Measurements from ENCODE around the gene IFNE.
"Not testable (repeated sequence)": the region's sequence is repeated elsewhere in the genome, so short reads cannot be mapped to it uniquely, and the experiment has no call there.

Gene IFNE

GRCh38 chr9:21470126-21470525 lies 12.0 kb downstream of the IFNE start:
- DNase-seq (ENCODE audit: low read depth in 1 of 2, low spot score in 1 of 2) = no peak
- in situ Hi-C loops (cut with HindIII; ENCODE audit: low pct_unique_long_range_greater_than_20kb, low sequenced_read_pairs) = no loop called here
- no peak for TF ChIP-seq JUND (IDR thresholded peaks at IDR 0.05; ENCODE audit: low read depth)

- no peak for TF ChIP-seq JUND (IDR thresholded peaks at IDR 0.05; ENCODE audit: low read depth)
- in situ Hi-C loops (cut with HindIII; ENCODE audit: low pct_unique_long_range_greater_than_20kb, low sequenced_read_pairs) = no loop called here
- peak; percentile 6 to 74 for DNase-seq (ENCODE audit: low read depth in 1 of 2, low spot score in 1 of 2)
Observed at GRCh38 chr9:21465859-21466518, 16.1 kb downstream of the IFNE start.

GRCh38 chr9:21465138-21465537 lies 17.0 kb downstream of the IFNE start:
- no peak for TF ChIP-seq JUND (IDR thresholded peaks at IDR 0.05; ENCODE audit: low read depth)
- DNase-seq (ENCODE audit: low read depth in 1 of 2, low spot score in 1 of 2) = no peak
- in situ Hi-C loops (cut with HindIII; ENCODE audit: low pct_unique_long_range_greater_than_20kb, low sequenced_read_pairs) = no loop called here

- no peak for DNase-seq (ENCODE audit: low read depth in 1 of 2, low spot score in 1 of 2)
- in situ Hi-C loops (cut with HindIII; ENCODE audit: low pct_unique_long_range_greater_than_20kb, low sequenced_read_pairs) = no loop called here
- TF ChIP-seq JUND (IDR thresholded peaks at IDR 0.05; ENCODE audit: low read depth) = no peak
Observed at GRCh38 chr9:21461377-21461776, 20.7 kb downstream of the IFNE start.

- no peak for TF ChIP-seq JUND (IDR thresholded peaks at IDR 0.05; ENCODE audit: low read depth)
- in situ Hi-C loops (cut with HindIII; ENCODE audit: low pct_unique_long_range_greater_than_20kb, low sequenced_read_pairs) = no loop called here
- DNase-seq (ENCODE audit: low read depth in 1 of 2, low spot score in 1 of 2) = peak; percentile 18 to 77
Observed at GRCh38 chr9:21455320-21455719, 26.8 kb downstream of the IFNE start.

- no peak for DNase-seq (ENCODE audit: low read depth in 1 of 2, low spot score in 1 of 2)
- in situ Hi-C loops (cut with HindIII; ENCODE audit: low pct_unique_long_range_greater_than_20kb, low sequenced_read_pairs) = no loop called here
- TF ChIP-seq JUND (IDR thresholded peaks at IDR 0.05; ENCODE audit: low read depth) = no peak
Observed at GRCh38 chr9:21454149-21454548, 28.0 kb downstream of the IFNE start.

- no peak for TF ChIP-seq JUND (IDR thresholded peaks at IDR 0.05; ENCODE audit: low read depth)
- in situ Hi-C loops (cut with HindIII; ENCODE audit: low pct_unique_long_range_greater_than_20kb, low sequenced_read_pairs) = no loop called here
- no peak for DNase-seq (ENCODE audit: low read depth in 1 of 2, low spot score in 1 of 2)
Observed at GRCh38 chr9:21452681-21453080, 29.4 kb downstream of the IFNE start.

GRCh38 chr9:21450733-21451394 lies 31.2 kb downstream of the IFNE start:
- peak in 1 of 2 experiments; percentile 85 for DNase-seq (ENCODE audit: low read depth in 1 of 2, low spot score in 1 of 2)
- no peak for TF ChIP-seq JUND (IDR thresholded peaks at IDR 0.05; ENCODE audit: low read depth)
- in situ Hi-C loops (cut with HindIII; ENCODE audit: low pct_unique_long_range_greater_than_20kb, low sequenced_read_pairs) = no loop called here

GRCh38 chr9:21449312-21449711 lies 32.8 kb downstream of the IFNE start:
- in situ Hi-C loops (cut with HindIII; ENCODE audit: low pct_unique_long_range_greater_than_20kb, low sequenced_read_pairs); DNase-seq (ENCODE audit: low read depth in 1 of 2, low spot score in 1 of 2): not testable (repeated sequence)

GRCh38 chr9:21443849-21444625 lies 38.1 kb downstream of the IFNE start:
- DNase-seq (ENCODE audit: low read depth in 1 of 2, low spot score in 1 of 2) = no peak
- in situ Hi-C loops (cut with HindIII; ENCODE audit: low pct_unique_long_range_greater_than_20kb, low sequenced_read_pairs) = no loop called here
- no peak for TF ChIP-seq JUND (IDR thresholded peaks at IDR 0.05; ENCODE audit: low read depth)

GRCh38 chr9:21440139-21440538 lies 42.0 kb downstream of the IFNE start, which contains the start of gene IFNA1:
Gene IFNA1 (plus strand): TSS chr9:21440439. CDS start chr9:21440508, 69 bp downstream.
- in situ Hi-C loops (cut with HindIII; ENCODE audit: low pct_unique_long_range_greater_than_20kb, low sequenced_read_pairs) = no loop called here
- no peak for TF ChIP-seq JUND (IDR thresholded peaks at IDR 0.05; ENCODE audit: low read depth)

GRCh38 chr9:21435015-21435383 lies 47.1 kb downstream of the IFNE start:
- DNase-seq (ENCODE audit: low read depth in 1 of 2, low spot score in 1 of 2); in situ Hi-C loops (cut with HindIII; ENCODE audit: low pct_unique_long_range_greater_than_20kb, low sequenced_read_pairs): not testable (repeated sequence)

More at GRCh38 chr9:21440139-21440538, 42.0 kb downstream of the IFNE start, which contains the start of gene IFNA1:
- no peak for DNase-seq (ENCODE audit: low read depth in 1 of 2, low spot score in 1 of 2)

Data from T47D (cell line).